Suprapubic skin (tissue), 4 donors: Measurements from ENCODE around the gene SHISA9. TPM values are rescaled to one million over a fixed set of nuclear protein-coding genes. Genes with fewer than 3 reads are reported as not detected.
"Not testable (repeated sequence)": the region's sequence is repeated elsewhere in the genome, so short reads cannot be mapped to it uniquely, and the experiment has no call there.

Experiments used
- DNase-seq, 2 donors: peaks; one replicate each; pipeline ENCODE4 v3.0.0-alpha.2; 2019; ENCODE audit warnings: low spot score in 2 of 2
- H3K27ac ChIP-seq: fragments of 200-600 bp; sonication (generic); one replicate; pipeline ENCODE4 v1.5.1; 2019
- H3K27me3 ChIP-seq: fragments of 200-600 bp; sonication (generic); one replicate; pipeline ENCODE4 v1.5.1; 2019
- H3K36me3 ChIP-seq: fragments of 200-600 bp; sonication (generic); one replicate; pipeline ENCODE4 v1.5.1; 2019
- H3K4me1 ChIP-seq: fragments of 200-600 bp; sonication (generic); one replicate; pipeline ENCODE4 v1.5.1; 2019
- H3K4me3 ChIP-seq: fragments of 200-600 bp; sonication (generic); one replicate; pipeline ENCODE4 v1.5.1; 2019; ENCODE audit warnings: mild to moderate bottlenecking
- H3K9me3 ChIP-seq: fragments of 200-600 bp; sonication (generic); one replicate; pipeline ENCODE4 v1.5.1; 2019
- CTCF ChIP-seq, 2 donors: fragments of 200-600 bp in 1 of 2; fragments of 450-650 bp in 1 of 2; sonication (generic) in 1 of 2; IDR thresholded peaks; one replicate each; pipeline ENCODE4 v1.5.1; 2016 to 2019; ENCODE audit warnings: antibody characterized with exemption in 2 of 2, mild to moderate bottlenecking in 1 of 2, moderate library complexity in 1 of 2
- EP300 ChIP-seq: sonication (generic); formaldehyde crosslinking; IDR thresholded peaks from one replicate; pipeline ENCODE4 v1.6.1; 2017; ENCODE audit warnings: antibody characterized with exemption
- POLR2A ChIP-seq, 2 donors: fragments of 450-650 bp; IDR thresholded peaks; one replicate each; pipeline ENCODE4 v1.6.1; 2017; ENCODE audit warnings: antibody characterized with exemption in 2 of 2, mild to moderate bottlenecking in 2 of 2, moderate library complexity in 2 of 2
- POLR2AphosphoS5 ChIP-seq, 3 donors: sonication (generic); formaldehyde crosslinking; IDR thresholded peaks; one replicate each; pipeline ENCODE4 v1.6.1; 2017; ENCODE audit warnings: antibody characterized with exemption in 3 of 3
- WGBS: methylation state at CpG from one replicate; pipeline ENCODE4 v1.1.5; 2018; 5-methylcytosine and 5-hydroxymethylcytosine counted together
- total RNA-seq, 4 donors: library from RNA; depleted of rRNA; stranded (reverse); fragments of >200 nt; gene quantifications; one replicate each; pipeline ENCODE4 v1.1.0, GENCODE V29; 2016

SHISA9 gene
- 1 to 10 TPM in 2 of 4 donors, under 1 TPM in 2; 0.26 to 1.9 (median 1.2) TPM for total RNA-seq

- H3K4me1 ChIP-seq, result peaks cover 27% of the 10 kb centered on the region
- no peak for DNase-seq
- H3K27me3 ChIP-seq, result peaks cover 89% of the 10 kb centered on the region
- H3K27ac ChIP-seq, result no peak within 1 kb of the TSS
- 0% methylated on average over 29 of the region's 110 CpGs for WGBS
- TF ChIP-seq CTCF (IDR thresholded peaks at IDR 0.05), result no peak
- no peak for TF ChIP-seq POLR2AphosphoS5 (IDR thresholded peaks at IDR 0.05)
- no peak for TF ChIP-seq EP300
- TF ChIP-seq POLR2A (IDR thresholded peaks at IDR 0.05), result no peak
- H3K4me3 ChIP-seq, result peak within 1 kb of the TSS; percentile 45
- H3K9me3 ChIP-seq, result no peaks in the 10 kb centered on the region
- no peaks in the 10 kb centered on the region for H3K36me3 ChIP-seq
These were observed at the start of gene SHISA9 for GRCh38 chr16:12901597-12902461. Gene SHISA9, plus strand, starts transcription at chr16:12901598.

GRCh38 chr16:12853972-12854371 lies 47.4 kb upstream of the SHISA9 start:
- no peak for DNase-seq
- Histone ChIP-seq H3K4me1 (no peaks in the 10 kb centered on the region), H3K27ac (no peak overlapping the region), H3K36me3 (no peaks in the 10 kb centered on the region), H3K9me3 (no peaks in the 10 kb centered on the region), H3K27me3 (no peaks in the 10 kb centered on the region), H3K4me3 (no peak overlapping the region)
- 88% methylated on average over 3 of the region's 3 CpGs for WGBS
- TF ChIP-seq POLR2A (IDR thresholded peaks at IDR 0.05) (no peak), POLR2AphosphoS5 (IDR thresholded peaks at IDR 0.05) (no peak), EP300 (no peak), CTCF (IDR thresholded peaks at IDR 0.05) (no peak)

- not testable (repeated sequence) for H3K4me3 ChIP-seq, H3K27ac ChIP-seq, H3K4me1 ChIP-seq, H3K27me3 ChIP-seq, H3K36me3 ChIP-seq, H3K9me3 ChIP-seq, DNase-seq
- 89% methylated on average over 2 of the region's 2 CpGs for WGBS
These were observed 44.0 kb upstream of the SHISA9 start for GRCh38 chr16:12857435-12857834.

GRCh38 chr16:12862327-12862726 lies 39.1 kb upstream of the SHISA9 start:
- no peaks in the 10 kb centered on the region for H3K36me3 ChIP-seq
- peaks cover 8% of the 10 kb centered on the region for H3K27me3 ChIP-seq
- no peak for TF ChIP-seq EP300
- no peak for TF ChIP-seq CTCF (IDR thresholded peaks at IDR 0.05)
- TF ChIP-seq POLR2AphosphoS5 (IDR thresholded peaks at IDR 0.05), result no peak
- TF ChIP-seq POLR2A (IDR thresholded peaks at IDR 0.05), result no peak
- H3K4me3 ChIP-seq, result no peak overlapping the region
- DNase-seq, result no peak
- H3K27ac ChIP-seq, result no peak overlapping the region
- WGBS, result 88% methylated on average over 22 of the region's 22 CpGs
- no peaks in the 10 kb centered on the region for H3K4me1 ChIP-seq
- H3K9me3 ChIP-seq, result no peaks in the 10 kb centered on the region

GRCh38 chr16:12862941-12863340 lies 38.5 kb upstream of the SHISA9 start:
- H3K27me3 ChIP-seq, result peaks cover 8% of the 10 kb centered on the region
- no peaks in the 10 kb centered on the region for H3K4me1 ChIP-seq
- H3K9me3 ChIP-seq, result no peaks in the 10 kb centered on the region
- 73% methylated on average over 5 of the region's 5 CpGs for WGBS
- H3K4me3 ChIP-seq, result no peak overlapping the region
- no peak for DNase-seq
- H3K36me3 ChIP-seq, result no peaks in the 10 kb centered on the region
- TF ChIP-seq POLR2A (IDR thresholded peaks at IDR 0.05) (no peak), EP300 (no peak), POLR2AphosphoS5 (IDR thresholded peaks at IDR 0.05) (no peak), CTCF (IDR thresholded peaks at IDR 0.05) (no peak)
- no peak overlapping the region for H3K27ac ChIP-seq
